Measurements from ENCODE around the gene LIX1. TPM values are rescaled to one million over a fixed set of nuclear protein-coding genes. Genes with fewer than 3 reads are reported as not detected.

The LIX1 gene
- total and polyA plus RNA-seq, 4 donors: not detected

DNA sequence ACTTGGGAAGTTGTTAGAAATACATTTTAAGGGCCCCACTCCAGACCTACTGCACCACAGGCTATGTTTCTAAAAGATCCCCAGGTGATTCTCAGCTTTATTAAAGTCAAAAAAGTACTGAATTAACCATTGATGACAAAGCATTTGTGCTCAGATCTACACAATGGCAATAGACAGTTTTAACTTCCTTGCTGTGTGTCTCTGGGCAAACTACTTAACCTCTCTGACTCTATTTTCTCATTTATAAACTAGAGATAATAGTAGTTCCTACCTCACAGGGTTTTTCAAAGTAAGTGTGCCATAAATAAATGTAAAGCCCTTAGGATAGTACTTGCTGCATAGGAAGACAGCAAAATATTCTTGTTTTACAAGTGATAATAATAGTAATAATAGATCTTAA is 66.3 kb downstream of the LIX1 start:
- no peaks in the 10 kb centered on the region for H3K36me3 ChIP-seq (ENCODE audit: control insufficient read depth in 4 of 4, insufficient read depth in 3 of 4, low read depth in 1 of 4, low read length in 3 of 4)
- H3K4me3 ChIP-seq (ENCODE audit: low read depth in 1 of 3, low read length in 3 of 3): no peak overlapping the region
- no peak overlapping the region for H3K9ac ChIP-seq (ENCODE audit: low read depth in 1 of 2, low read length in 2 of 2)
- no peaks in the 10 kb centered on the region for H3K9me3 ChIP-seq (ENCODE audit: control insufficient read depth in 4 of 4, low read length in 3 of 4)
- H3K27ac ChIP-seq (ENCODE audit: low read depth in 1 of 2, low read length in 2 of 2): no peak overlapping the region
- no peaks in the 10 kb centered on the region for H3K4me1 ChIP-seq (ENCODE audit: control insufficient read depth in 4 of 4, insufficient read depth in 4 of 4, low read length in 3 of 4)
- no peak for DNase-seq (ENCODE audit: low spot score)
- no peak for TF ChIP-seq ZBTB33 (IDR thresholded peaks at IDR 0.05)
- TF ChIP-seq HNF4A (conservative IDR thresholded peaks at IDR 0.05): no peak
- TF ChIP-seq, protein P1, sequence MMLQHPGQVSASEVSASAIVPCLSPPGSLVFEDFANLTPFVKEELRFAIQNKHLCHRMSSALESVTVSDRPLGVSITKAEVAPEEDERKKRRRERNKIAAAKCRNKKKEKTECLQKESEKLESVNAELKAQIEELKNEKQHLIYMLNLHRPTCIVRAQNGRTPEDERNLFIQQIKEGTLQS (IDR thresholded peaks at IDR 0.05): no peak
- no peaks in the 10 kb centered on the region for H3K27me3 ChIP-seq (ENCODE audit: control insufficient read depth in 4 of 4, insufficient read depth in 4 of 4, low read length in 3 of 4)

DNA sequence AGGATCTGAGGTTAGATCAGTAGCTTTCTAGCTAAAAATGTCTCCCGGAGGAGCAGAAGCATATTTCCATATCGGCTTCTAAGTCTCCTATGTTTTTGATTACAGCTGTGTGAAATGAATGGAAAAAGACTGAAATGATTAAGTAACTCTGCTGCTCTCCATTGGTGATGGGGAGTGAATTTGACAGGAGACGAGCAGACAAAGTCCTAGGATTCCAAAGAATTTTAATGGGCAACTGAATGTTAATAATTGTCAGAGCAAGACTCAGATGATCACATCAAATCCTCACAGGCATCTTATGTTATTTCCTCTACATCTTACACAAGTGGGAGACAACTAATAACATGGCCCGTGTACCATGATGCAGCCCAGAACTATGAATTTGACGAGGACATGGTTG is 66.8 kb downstream of the LIX1 start:
- no peaks in the 10 kb centered on the region for H3K36me3 ChIP-seq (ENCODE audit: control insufficient read depth in 4 of 4, insufficient read depth in 3 of 4, low read depth in 1 of 4, low read length in 3 of 4)
- no peak overlapping the region for H3K4me3 ChIP-seq (ENCODE audit: low read depth in 1 of 3, low read length in 3 of 3)
- no peak for DNase-seq (ENCODE audit: low spot score)
- no peaks in the 10 kb centered on the region for H3K4me1 ChIP-seq (ENCODE audit: control insufficient read depth in 4 of 4, insufficient read depth in 4 of 4, low read length in 3 of 4)
- no peak overlapping the region for H3K9ac ChIP-seq (ENCODE audit: low read depth in 1 of 2, low read length in 2 of 2)
- H3K9me3 ChIP-seq (ENCODE audit: control insufficient read depth in 4 of 4, low read length in 3 of 4): no peaks in the 10 kb centered on the region
- TF ChIP-seq EGR1 (IDR thresholded peaks at IDR 0.05; ENCODE audit: low read depth in 2 of 2) (no peak), REST (IDR thresholded peaks at IDR 0.05) (no peak), JUND (IDR thresholded peaks at IDR 0.05) (no peak), GABPA (IDR thresholded peaks at IDR 0.05 in 1 of 2, conservative IDR thresholded peaks at IDR 0.05 in 1 of 2) (no peak), NR2F2 (IDR thresholded peaks at IDR 0.05) (no peak), SP1 (IDR thresholded peaks at IDR 0.05) (no peak), RAD21 (IDR thresholded peaks at IDR 0.05) (no peak), HNF4A (conservative IDR thresholded peaks at IDR 0.05) (no peak), FOXA1 (IDR thresholded peaks at IDR 0.05) (no peak), RXRA (IDR thresholded peaks at IDR 0.05) (no peak), TAF1 (conservative IDR thresholded peaks at IDR 0.05) (no peak), YY1 (IDR thresholded peaks at IDR 0.05) (no peak), HNF4G (IDR thresholded peaks at IDR 0.05) (no peak), MAX (IDR thresholded peaks at IDR 0.05) (no peak), FOXA2 (IDR thresholded peaks at IDR 0.05) (no peak), ZBTB33 (IDR thresholded peaks at IDR 0.05) (no peak)
- TF ChIP-seq, protein P1 (IDR thresholded peaks at IDR 0.05): no peak
- TF ChIP-seq, protein P2, sequence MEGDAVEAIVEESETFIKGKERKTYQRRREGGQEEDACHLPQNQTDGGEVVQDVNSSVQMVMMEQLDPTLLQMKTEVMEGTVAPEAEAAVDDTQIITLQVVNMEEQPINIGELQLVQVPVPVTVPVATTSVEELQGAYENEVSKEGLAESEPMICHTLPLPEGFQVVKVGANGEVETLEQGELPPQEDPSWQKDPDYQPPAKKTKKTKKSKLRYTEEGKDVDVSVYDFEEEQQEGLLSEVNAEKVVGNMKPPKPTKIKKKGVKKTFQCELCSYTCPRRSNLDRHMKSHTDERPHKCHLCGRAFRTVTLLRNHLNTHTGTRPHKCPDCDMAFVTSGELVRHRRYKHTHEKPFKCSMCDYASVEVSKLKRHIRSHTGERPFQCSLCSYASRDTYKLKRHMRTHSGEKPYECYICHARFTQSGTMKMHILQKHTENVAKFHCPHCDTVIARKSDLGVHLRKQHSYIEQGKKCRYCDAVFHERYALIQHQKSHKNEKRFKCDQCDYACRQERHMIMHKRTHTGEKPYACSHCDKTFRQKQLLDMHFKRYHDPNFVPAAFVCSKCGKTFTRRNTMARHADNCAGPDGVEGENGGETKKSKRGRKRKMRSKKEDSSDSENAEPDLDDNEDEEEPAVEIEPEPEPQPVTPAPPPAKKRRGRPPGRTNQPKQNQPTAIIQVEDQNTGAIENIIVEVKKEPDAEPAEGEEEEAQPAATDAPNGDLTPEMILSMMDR (IDR thresholded peaks at IDR 0.05; ENCODE audit: low read depth, low read length, missing input control): no peak
- 90% methylated on average over 5 of the region's 5 CpGs for WGBS
- no peaks in the 10 kb centered on the region for H3K27me3 ChIP-seq (ENCODE audit: control insufficient read depth in 4 of 4, insufficient read depth in 4 of 4, low read length in 3 of 4)
- no peak overlapping the region for H3K27ac ChIP-seq (ENCODE audit: low read depth in 1 of 2, low read length in 2 of 2)
